ENCODE data around the gene KDM4C.

KDM4C gene

GRCh38 chr9:7132605-7133004 lies 374.8 kb downstream of the KDM4C start:
- H3K9me3 ChIP-seq (ENCODE audit: control insufficient read depth, low read length), result no peaks in the 10 kb centered on the region
- H3K4me3 ChIP-seq (ENCODE audit: low read depth, low read length), result no peak overlapping the region
- no peak overlapping the region for H3K9ac ChIP-seq
- H3K4me2 ChIP-seq (ENCODE audit: low read length), result no peak overlapping the region
- H3K4me1 ChIP-seq, result no peaks in the 10 kb centered on the region
- no peak for TF ChIP-seq CTCF (IDR thresholded peaks at IDR 0.05)
- H3K27me3 ChIP-seq (ENCODE audit: control insufficient read depth, insufficient read depth, low read length), result no peaks in the 10 kb centered on the region
- H2AFZ ChIP-seq, result no peak overlapping the region
- H3K27ac ChIP-seq, result no peak overlapping the region
- no peaks in the 10 kb centered on the region for H3K79me2 ChIP-seq
- no peaks in the 10 kb centered on the region for H3K36me3 ChIP-seq (ENCODE audit: control insufficient read depth, insufficient read depth, low read length)

GRCh38 chr9:7135735-7136134 lies 378.0 kb downstream of the KDM4C start:
- Histone ChIP-seq H3K9me3 (ENCODE audit: control insufficient read depth, low read length) (no peaks in the 10 kb centered on the region), H3K27ac (no peak overlapping the region), H3K27me3 (ENCODE audit: control insufficient read depth, insufficient read depth, low read length) (no peaks in the 10 kb centered on the region), H3K4me2 (ENCODE audit: low read length) (no peak overlapping the region), H3K9ac (no peak overlapping the region), H3K36me3 (ENCODE audit: control insufficient read depth, insufficient read depth, low read length) (no peaks in the 10 kb centered on the region), H3K79me2 (no peaks in the 10 kb centered on the region), H3K4me1 (peaks cover 3% of the 10 kb centered on the region), H2AFZ (no peak overlapping the region), H3K4me3 (ENCODE audit: low read depth, low read length) (no peak overlapping the region)
- no peak for TF ChIP-seq CTCF (IDR thresholded peaks at IDR 0.05)

GRCh38 chr9:7137040-7137439 lies 379.3 kb downstream of the KDM4C start:
- Histone ChIP-seq H3K9ac (no peak overlapping the region), H3K79me2 (no peaks in the 10 kb centered on the region), H2AFZ (no peak overlapping the region), H3K4me1 (peaks cover 10% of the 10 kb centered on the region), H3K27ac (no peak overlapping the region), H3K9me3 (ENCODE audit: control insufficient read depth, low read length) (no peaks in the 10 kb centered on the region), H3K4me3 (ENCODE audit: low read depth, low read length) (no peak overlapping the region), H3K36me3 (ENCODE audit: control insufficient read depth, insufficient read depth, low read length) (no peaks in the 10 kb centered on the region), H3K27me3 (ENCODE audit: control insufficient read depth, insufficient read depth, low read length) (no peaks in the 10 kb centered on the region), H3K4me2 (ENCODE audit: low read length) (no peak overlapping the region)
- TF ChIP-seq CTCF (IDR thresholded peaks at IDR 0.05), result no peak

GRCh38 chr9:7137571-7137970 lies 379.8 kb downstream of the KDM4C start:
- no peak for TF ChIP-seq CTCF (IDR thresholded peaks at IDR 0.05)
- no peak overlapping the region for H2AFZ ChIP-seq

GRCh38 chr9:7139886-7140285 lies 382.1 kb downstream of the KDM4C start:
- Histone ChIP-seq H3K27me3 (ENCODE audit: control insufficient read depth, insufficient read depth, low read length) (no peaks in the 10 kb centered on the region), H3K36me3 (ENCODE audit: control insufficient read depth, insufficient read depth, low read length) (no peaks in the 10 kb centered on the region), H3K9ac (no peak overlapping the region), H3K4me3 (ENCODE audit: low read depth, low read length) (no peak overlapping the region), H3K9me3 (ENCODE audit: control insufficient read depth, low read length) (no peaks in the 10 kb centered on the region), H3K79me2 (no peaks in the 10 kb centered on the region), H3K4me1 (peaks cover 15% of the 10 kb centered on the region), H2AFZ (no peak overlapping the region), H3K27ac (no peak overlapping the region), H3K4me2 (ENCODE audit: low read length) (no peak overlapping the region)
- TF ChIP-seq CTCF (IDR thresholded peaks at IDR 0.05), result no peak

More at GRCh38 chr9:7137571-7137970, 379.8 kb downstream of the KDM4C start:
- H3K4me1 ChIP-seq, result peaks cover 10% of the 10 kb centered on the region
- H3K27ac ChIP-seq, result no peak overlapping the region
- no peak overlapping the region for H3K9ac ChIP-seq
- no peak overlapping the region for H3K4me2 ChIP-seq (ENCODE audit: low read length)
- no peak overlapping the region for H3K4me3 ChIP-seq (ENCODE audit: low read depth, low read length)
- H3K79me2 ChIP-seq, result no peaks in the 10 kb centered on the region
- H3K9me3 ChIP-seq (ENCODE audit: control insufficient read depth, low read length), result no peaks in the 10 kb centered on the region
- no peaks in the 10 kb centered on the region for H3K36me3 ChIP-seq (ENCODE audit: control insufficient read depth, insufficient read depth, low read length)
- H3K27me3 ChIP-seq (ENCODE audit: control insufficient read depth, insufficient read depth, low read length), result no peaks in the 10 kb centered on the region

Data from parathyroid adenoma (tissue), 2 donors.